ENCODE data around the gene CCDC112. TPM values are rescaled to one million over a fixed set of nuclear protein-coding genes. Genes with fewer than 3 reads are reported as not detected.

CCDC112 gene
- total RNA-seq, 2 experiments from 2014 or later, result 3.1 to 3.9 TPM

GRCh38 chr5:115274584-115274983 is 21.9 kb downstream of the CCDC112 start:
- no peak for ATAC-seq (ENCODE audit: poor library complexity)
- intact Hi-C loops (cut with DNase I, micrococcal nuclease), result no loop called here
- H3K4me3 ChIP-seq (ENCODE audit: low read length), result no peak overlapping the region
- TF ChIP-seq CTCF (IDR thresholded peaks at IDR 0.05), result no peak
- H3K9me3 Mint-ChIP-seq, result no peaks in the 10 kb centered on the region
- H3K36me3 ChIP-seq (ENCODE audit: insufficient read depth, low read length), result no peaks in the 10 kb centered on the region
- H3K36me3 Mint-ChIP-seq (ENCODE audit: low read depth), result peaks cover 44% of the 10 kb centered on the region
- H3K27me3 Mint-ChIP-seq, result no peaks in the 10 kb centered on the region
- no peak overlapping the region for H3K4me3 Mint-ChIP-seq
- no peak overlapping the region for H3K27ac ChIP-seq (ENCODE audit: low read depth in 1 of 2, low read length in 2 of 2)
- no peaks in the 10 kb centered on the region for H3K4me1 ChIP-seq (ENCODE audit: insufficient read depth, low read length)
- ChIA-PET POLR2A (no interaction called here), CTCF (no interaction called here)
- H3K27ac Mint-ChIP-seq, result no peak overlapping the region
- DNase-seq, result no peak
- H3K9me3 ChIP-seq (ENCODE audit: control insufficient read depth in 1 of 2, insufficient read depth in 1 of 2, low read length in 2 of 2), result no peaks in the 10 kb centered on the region
- H3K4me1 Mint-ChIP-seq (ENCODE audit: low read depth), result no peaks in the 10 kb centered on the region
- H3K27me3 ChIP-seq (ENCODE audit: control insufficient read depth in 1 of 2, insufficient read depth in 2 of 2, low read length in 2 of 2), result no peaks in the 10 kb centered on the region

- no peak overlapping the region for H3K27ac ChIP-seq (ENCODE audit: low read depth in 1 of 2, low read length in 2 of 2)
- ATAC-seq (ENCODE audit: poor library complexity), result no peak
- no peak overlapping the region for H3K4me3 Mint-ChIP-seq
- intact Hi-C loops (cut with DNase I, micrococcal nuclease), result no loop called here
- no peak for TF ChIP-seq CTCF (IDR thresholded peaks at IDR 0.05)
- H3K36me3 Mint-ChIP-seq (ENCODE audit: low read depth), result peaks cover 44% of the 10 kb centered on the region
- no peaks in the 10 kb centered on the region for H3K27me3 Mint-ChIP-seq
- H3K27ac Mint-ChIP-seq, result no peak overlapping the region
- H3K4me1 Mint-ChIP-seq (ENCODE audit: low read depth), result no peaks in the 10 kb centered on the region
- no peak for DNase-seq
- no peaks in the 10 kb centered on the region for H3K27me3 ChIP-seq (ENCODE audit: control insufficient read depth in 1 of 2, insufficient read depth in 2 of 2, low read length in 2 of 2)
- ChIA-PET CTCF (no interaction called here), POLR2A (interaction anchor here (0.9 kb wide), 1 partner anchor 10 kb away, joined by 3 read pairs; no protein-coding TSS in a partner anchor)
- H3K4me3 ChIP-seq (ENCODE audit: low read length), result no peak overlapping the region
- no peaks in the 10 kb centered on the region for H3K9me3 ChIP-seq (ENCODE audit: control insufficient read depth in 1 of 2, insufficient read depth in 1 of 2, low read length in 2 of 2)
- H3K4me1 ChIP-seq (ENCODE audit: insufficient read depth, low read length), result no peaks in the 10 kb centered on the region
- no peaks in the 10 kb centered on the region for H3K9me3 Mint-ChIP-seq
- H3K36me3 ChIP-seq (ENCODE audit: insufficient read depth, low read length), result no peaks in the 10 kb centered on the region
These were observed 24.0 kb downstream of the CCDC112 start for GRCh38 chr5:115272297-115272958.

GRCh38 chr5:115271295-115272050 is 25.0 kb downstream of the CCDC112 start:
- TF ChIP-seq CTCF (IDR thresholded peaks at IDR 0.05), result no peak
- H3K4me1 ChIP-seq (ENCODE audit: insufficient read depth, low read length), result no peaks in the 10 kb centered on the region
- H3K4me3 Mint-ChIP-seq, result no peak overlapping the region
- no peaks in the 10 kb centered on the region for H3K9me3 ChIP-seq (ENCODE audit: control insufficient read depth in 1 of 2, insufficient read depth in 1 of 2, low read length in 2 of 2)
- ATAC-seq (ENCODE audit: poor library complexity) (no peak), DNase-seq (no peak)
- intact Hi-C loops (cut with DNase I, micrococcal nuclease), result no loop called here
- ChIA-PET POLR2A (no interaction called here), CTCF (no interaction called here)
- H3K27ac ChIP-seq (ENCODE audit: low read depth in 1 of 2, low read length in 2 of 2), result no peak overlapping the region
- H3K9me3 Mint-ChIP-seq, result no peaks in the 10 kb centered on the region
- no peaks in the 10 kb centered on the region for H3K36me3 ChIP-seq (ENCODE audit: insufficient read depth, low read length)
- H3K4me1 Mint-ChIP-seq (ENCODE audit: low read depth), result no peaks in the 10 kb centered on the region
- no peak overlapping the region for H3K27ac Mint-ChIP-seq
- H3K4me3 ChIP-seq (ENCODE audit: low read length), result no peak overlapping the region
- no peaks in the 10 kb centered on the region for H3K27me3 Mint-ChIP-seq
- H3K36me3 Mint-ChIP-seq (ENCODE audit: low read depth), result peaks cover 41% of the 10 kb centered on the region
- H3K27me3 ChIP-seq (ENCODE audit: control insufficient read depth in 1 of 2, insufficient read depth in 2 of 2, low read length in 2 of 2), result no peaks in the 10 kb centered on the region

All from CD4-positive, alpha-beta T cell (primary cell).